Measurements from ENCODE around the gene EID2B. TPM values are rescaled to one million over a fixed set of nuclear protein-coding genes. Genes with fewer than 3 reads are reported as not detected.

Gene EID2B
- polyA plus RNA-seq, 2 of the 4 experiments (the other 2 are of a cell fraction) = 9.3 to 10.9 TPM

GRCh38 chr19:39512988-39513387 lies 19.7 kb downstream of the EID2B start:
- no peak for ATAC-seq
- no peak overlapping the region for H3K27ac ChIP-seq
- peaks cover 13% of the 10 kb centered on the region; the same call in 2 of the 3 replicates for H3K4me1 ChIP-seq
- H3K9me3 ChIP-seq = no peaks in the 10 kb centered on the region
- no peak overlapping the region for H3K4me3 ChIP-seq
- H3K4me2 ChIP-seq = no peak overlapping the region
- TF ChIP-seq MYC (IDR thresholded peaks at IDR 0.05; ENCODE audit: borderline replicate concordance, low read length) = no peak
- no peak for TF ChIP-seq TP53 (CRISPR knock-in tag; IDR thresholded peaks at IDR 0.05)
- no peak for TF ChIP-seq ZFP36 (IDR thresholded peaks at IDR 0.05; ENCODE audit: borderline replicate concordance, partially characterized antibody)
- TF ChIP-seq JUN (IDR thresholded peaks at IDR 0.05) = no peak
- no peak for TF ChIP-seq BCL3 (IDR thresholded peaks at IDR 0.05)
- TF ChIP-seq, protein P1, sequence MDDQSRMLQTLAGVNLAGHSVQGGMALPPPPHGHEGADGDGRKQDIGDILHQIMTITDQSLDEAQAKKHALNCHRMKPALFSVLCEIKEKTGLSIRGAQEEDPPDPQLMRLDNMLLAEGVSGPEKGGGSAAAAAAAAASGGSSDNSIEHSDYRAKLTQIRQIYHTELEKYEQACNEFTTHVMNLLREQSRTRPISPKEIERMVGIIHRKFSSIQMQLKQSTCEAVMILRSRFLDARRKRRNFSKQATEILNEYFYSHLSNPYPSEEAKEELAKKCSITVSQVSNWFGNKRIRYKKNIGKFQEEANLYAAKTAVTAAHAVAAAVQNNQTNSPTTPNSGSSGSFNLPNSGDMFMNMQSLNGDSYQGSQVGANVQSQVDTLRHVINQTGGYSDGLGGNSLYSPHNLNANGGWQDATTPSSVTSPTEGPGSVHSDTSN (IDR thresholded peaks at IDR 0.05) = no peak
- 39% methylated on average over 2 of the region's 2 CpGs for WGBS (ENCODE audit: missing lambda C conversion rate)
- peak; percentile 87 for FAIRE-seq
- CTCF ChIA-PET = interaction anchor here (0.7 to 17.0 kb wide), 7 partner anchors 10 to 668 kb away, joined by 3 to 257 read pairs (median 5); partner anchors contain the start of genes DLL3 and EID2B
- POLR2A ChIA-PET = interaction anchor here (0.7 to 1.6 kb wide), 3 partner anchors 19 to 77 kb away, joined by 4 to 8 read pairs (median 5); partner anchors contain the start of genes RPS16 and TIMM50
- DNase-seq (ENCODE audit: low read depth in 1 of 2, low spot score in 1 of 2) = no peak

DNA sequence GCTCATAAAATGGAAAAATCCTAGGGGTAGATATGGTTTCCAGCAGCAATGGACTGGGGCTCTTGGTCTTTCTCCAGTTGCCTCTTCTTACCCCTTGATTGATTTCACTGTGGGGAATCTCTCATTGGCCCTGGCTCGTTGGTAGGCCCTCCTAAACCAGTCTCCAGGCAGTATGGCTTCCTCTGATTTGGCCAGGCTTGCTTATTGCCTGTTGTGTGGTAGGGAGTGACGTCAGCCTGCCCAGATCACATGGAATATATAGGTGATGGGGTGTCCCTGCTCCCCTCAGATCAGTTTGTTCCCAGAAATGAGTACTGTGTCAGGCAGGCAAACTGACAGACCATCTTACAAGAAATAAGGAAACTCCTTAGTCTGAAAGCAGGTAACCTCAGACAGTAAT lies 23.4 kb downstream of the EID2B start:
- WGBS (ENCODE audit: missing lambda C conversion rate) = 78% methylated on average over 2 of the region's 2 CpGs
- DNase-seq (ENCODE audit: low read depth in 1 of 2, low spot score in 1 of 2) (no peak), ATAC-seq (no peak), FAIRE-seq (no peak)
- TF ChIP-seq JUN (IDR thresholded peaks at IDR 0.05) (0 out of 5 replicates have a peak, but pooled peaks of 1 of the 2 experiments have one; percentile 20), RCOR1 (IDR thresholded peaks at IDR 0.05; ENCODE audit: low read depth, low read length) (no peak)
- ChIA-PET POLR2A (interaction anchor here (2.0 kb wide), 1 partner anchor 64 kb away, joined by 6 read pairs; the partner anchor contains the start of gene SUPT5H), CTCF (interaction anchor here (0.7 to 17.0 kb wide), 8 partner anchors 10 to 69 kb away, joined by 3 to 257 read pairs (median 4); partner anchors contain the start of genes DLL3 and EID2B)
- H3K4me2 ChIP-seq = no peak overlapping the region
- H3K9me3 ChIP-seq = peaks cover 5% of the 10 kb centered on the region
- H3K27ac ChIP-seq = no peak overlapping the region
- H3K4me3 ChIP-seq = no peak overlapping the region
- H3K4me1 ChIP-seq = peaks cover 13% of the 10 kb centered on the region

GRCh38 chr19:39508629-39509028 lies 24.0 kb downstream of the EID2B start:
- FAIRE-seq (no peak), ATAC-seq (no peak), DNase-seq (ENCODE audit: low read depth in 1 of 2, low spot score in 1 of 2) (no peak)
- 88% methylated on average over 9 of the region's 9 CpGs for WGBS (ENCODE audit: missing lambda C conversion rate)
- peaks cover 13% of the 10 kb centered on the region for H3K4me1 ChIP-seq
- ChIA-PET POLR2A (interaction anchor here (2.0 kb wide), 1 partner anchor 63 kb away, joined by 6 read pairs; the partner anchor contains the start of gene SUPT5H), CTCF (interaction anchor here (0.7 to 17.0 kb wide), 8 partner anchors 9 to 69 kb away, joined by 3 to 257 read pairs (median 4); partner anchors contain the start of genes DLL3 and EID2B)
- H3K4me2 ChIP-seq = no peak overlapping the region; the same call in 2 of the 3 replicates
- TF ChIP-seq KDM1A (IDR thresholded peaks at IDR 0.05; ENCODE audit: low read depth) (peak; percentile 13; the same call in 1 of the 2 replicates), RNF2 (IDR thresholded peaks at IDR 0.05; ENCODE audit: borderline replicate concordance, low read depth) (no peak), POLR2A (IDR thresholded peaks at IDR 0.05; ENCODE audit: low read length) (no peak), CBX2 (IDR thresholded peaks at IDR 0.05; ENCODE audit: borderline replicate concordance, low read depth) (no peak), GATA3 (IDR thresholded peaks at IDR 0.05; ENCODE audit: borderline replicate concordance) (no peak), MAZ (IDR thresholded peaks at IDR 0.05; ENCODE audit: borderline replicate concordance, low read depth, low read length) (no peak)
- H3K27ac ChIP-seq = no peak overlapping the region
- H3K4me3 ChIP-seq = no peak overlapping the region
- peaks cover 5% of the 10 kb centered on the region for H3K9me3 ChIP-seq

- H3K4me2 ChIP-seq = peak overlapping the region; percentile 85
- WGBS (ENCODE audit: missing lambda C conversion rate) = 74% methylated on average over 24 of the region's 24 CpGs
- ChIA-PET CTCF (interaction anchor here (0.8 to 17.0 kb wide), 9 partner anchors 9 to 110 kb away, joined by 3 to 257 read pairs (median 4); partner anchors contain the start of genes DLL3, EID2, EID2B and RPS16), POLR2A (interaction anchor here (0.6 to 2.0 kb wide), 3 partner anchors 62 to 339 kb away, joined by 3 to 6 read pairs (median 3); partner anchors contain the start of genes FBL, RPS16 and SUPT5H)
- peak overlapping the region; percentile 66 for H3K4me3 ChIP-seq
- peak overlapping the region; percentile 81 to 86 for H3K27ac ChIP-seq
- peaks cover 16% of the 10 kb centered on the region for H3K4me1 ChIP-seq
- FAIRE-seq (no peak), DNase-seq (ENCODE audit: low read depth in 1 of 2, low spot score in 1 of 2) (no peak), ATAC-seq (no peak)
- TF ChIP-seq ZNF302 (CRISPR knock-in tag; IDR thresholded peaks at IDR 0.05) = no peak
- TF ChIP-seq RCOR1 (IDR thresholded peaks at IDR 0.05; ENCODE audit: low read depth, low read length) = 0 out of 2 replicates have a peak, but pooled peaks have one; percentile 27
- TF ChIP-seq RNF2 (IDR thresholded peaks at IDR 0.05; ENCODE audit: borderline replicate concordance, low read depth) = peak; percentile 1; the same call in 1 of the 2 replicates
- no peak for TF ChIP-seq CTCF (IDR thresholded peaks at IDR 0.05)
- TF ChIP-seq HMGXB4 (CRISPR knock-in tag; IDR thresholded peaks at IDR 0.05; ENCODE audit: borderline replicate concordance) = no peak
- peaks cover 5% of the 10 kb centered on the region for H3K9me3 ChIP-seq
Observed at GRCh38 chr19:39507715-39508364, 24.8 kb downstream of the EID2B start.
